GM12878 (cell line): ENCODE results near the gene RGS14.

ENCODE experiments used
- BACH1 ChIP-seq: fragments of 450-650 bp; IDR thresholded peaks from 2 replicates; pipeline ENCODE4 v1.6.1; 2017; ENCODE audit warnings: mild to moderate bottlenecking, borderline replicate concordance
- CHD2 ChIP-seq: IDR thresholded peaks from 2 replicates; pipeline ENCODE4 v1.6.1; 2011; ENCODE audit warnings: low read depth, low read length, improper control_type of control experiment, borderline replicate concordance
- CTCF ChIP-seq, 3 experiments: IDR thresholded peaks in 2 of 3; conservative IDR thresholded peaks in 1 of 3; 2 replicates each; pipeline ENCODE4 v1.5.1; 2011; ENCODE audit warnings: low read depth in 3 of 3, low read length in 3 of 3, mild to moderate bottlenecking in 3 of 3, control low read depth in 2 of 3, moderate library complexity in 2 of 3, inconsistent platforms in 1 of 3, mixed read lengths in 1 of 3; ENCODE audit not compliant: control insufficient read depth in 2 of 3, insufficient read depth in 1 of 3; ENCODE audit errors: extremely low read depth in 1 of 3
- JUNB ChIP-seq: IDR thresholded peaks from 2 replicates; pipeline ENCODE4 v1.6.1; 2016; ENCODE audit warnings: antibody characterized with exemption, mild to moderate bottlenecking
- POLR2A ChIP-seq: IDR thresholded peaks from 2 replicates; pipeline ENCODE4 v1.6.1; 2011; ENCODE audit warnings: low read depth, mild to moderate bottlenecking, low read length
- RB1 ChIP-seq: fragments of 450-650 bp; formaldehyde crosslinking; IDR thresholded peaks from 2 replicates; pipeline ENCODE4 v1.6.1; 2017; ENCODE audit warnings: mild to moderate bottlenecking, borderline replicate concordance
- USF1 ChIP-seq: IDR thresholded peaks from 2 replicates; pipeline ENCODE4 v1.6.1; 2011; ENCODE audit warnings: borderline replicate concordance, low read depth, mild to moderate bottlenecking, moderate library complexity, mixed read lengths, low read length; ENCODE audit not compliant: insufficient read depth; ENCODE audit errors: extremely low read length
- TF ChIP-seq, protein P1 (sequence below): IDR thresholded peaks from 2 replicates; pipeline ENCODE4 v1.6.1; 2012; ENCODE audit warnings: low read depth, low read length, improper control_type of control experiment
- TF ChIP-seq, protein P2 (sequence below): fragments of 450-650 bp; conservative IDR thresholded peaks from 2 replicates; pipeline ENCODE4 v1.6.1; 2017; ENCODE audit warnings: mild to moderate bottlenecking, moderate library complexity
- TF ChIP-seq, protein P3 (sequence below): IDR thresholded peaks from 2 replicates; pipeline ENCODE4 v1.6.1; 2011; ENCODE audit warnings: mild to moderate bottlenecking, low read depth, low read length, moderate library complexity; ENCODE audit not compliant: insufficient replicate concordance

DNA sequence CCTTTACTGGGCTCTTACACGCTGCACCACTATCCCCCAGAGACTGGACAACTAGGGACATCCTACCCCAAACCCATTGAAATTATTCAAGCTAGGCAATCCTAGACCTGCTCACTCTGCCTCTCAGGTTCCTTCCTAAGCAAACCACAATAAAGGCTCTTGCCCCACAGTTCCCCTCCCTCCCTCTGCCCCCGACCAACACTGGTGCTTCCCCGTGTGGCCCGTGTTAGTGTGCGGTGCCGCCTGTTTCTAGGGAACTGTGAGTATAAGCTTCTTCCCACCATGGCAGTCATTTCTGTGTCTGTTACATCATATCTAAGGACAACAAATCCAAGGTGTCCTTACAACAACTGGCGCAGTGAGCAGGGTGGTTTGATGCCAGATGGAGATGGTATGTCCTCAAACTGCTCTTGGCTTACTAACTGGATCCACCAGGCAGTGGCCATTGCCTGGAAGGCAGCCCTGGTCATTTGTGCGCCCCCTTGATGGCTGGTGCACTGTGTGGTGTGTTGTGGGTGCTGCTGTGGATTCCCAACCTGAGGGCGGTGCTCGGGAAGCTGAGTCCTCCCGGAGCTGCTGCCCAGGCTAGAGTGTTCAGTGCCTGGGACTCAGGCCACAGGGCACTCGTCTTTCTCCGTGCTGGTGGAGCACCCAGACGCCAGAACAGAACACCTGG lies 37.7 kb upstream of the RGS14 start:
- TF ChIP-seq, protein P1, sequence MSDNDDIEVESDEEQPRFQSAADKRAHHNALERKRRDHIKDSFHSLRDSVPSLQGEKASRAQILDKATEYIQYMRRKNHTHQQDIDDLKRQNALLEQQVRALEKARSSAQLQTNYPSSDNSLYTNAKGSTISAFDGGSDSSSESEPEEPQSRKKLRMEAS = no peak
- TF ChIP-seq JUNB (no peak), BACH1 (no peak), CTCF (IDR thresholded peaks at IDR 0.05 in 2 of 3, conservative IDR thresholded peaks at IDR 0.05 in 1 of 3; ENCODE audit: control insufficient read depth in 2 of 3, extremely low read depth in 1 of 3, insufficient read depth in 1 of 3, low read depth in 3 of 3, low read length in 3 of 3) (no peak), USF1 (no peak), POLR2A (no peak), RB1 (no peak), CHD2 (no peak)
- TF ChIP-seq, protein P2, sequence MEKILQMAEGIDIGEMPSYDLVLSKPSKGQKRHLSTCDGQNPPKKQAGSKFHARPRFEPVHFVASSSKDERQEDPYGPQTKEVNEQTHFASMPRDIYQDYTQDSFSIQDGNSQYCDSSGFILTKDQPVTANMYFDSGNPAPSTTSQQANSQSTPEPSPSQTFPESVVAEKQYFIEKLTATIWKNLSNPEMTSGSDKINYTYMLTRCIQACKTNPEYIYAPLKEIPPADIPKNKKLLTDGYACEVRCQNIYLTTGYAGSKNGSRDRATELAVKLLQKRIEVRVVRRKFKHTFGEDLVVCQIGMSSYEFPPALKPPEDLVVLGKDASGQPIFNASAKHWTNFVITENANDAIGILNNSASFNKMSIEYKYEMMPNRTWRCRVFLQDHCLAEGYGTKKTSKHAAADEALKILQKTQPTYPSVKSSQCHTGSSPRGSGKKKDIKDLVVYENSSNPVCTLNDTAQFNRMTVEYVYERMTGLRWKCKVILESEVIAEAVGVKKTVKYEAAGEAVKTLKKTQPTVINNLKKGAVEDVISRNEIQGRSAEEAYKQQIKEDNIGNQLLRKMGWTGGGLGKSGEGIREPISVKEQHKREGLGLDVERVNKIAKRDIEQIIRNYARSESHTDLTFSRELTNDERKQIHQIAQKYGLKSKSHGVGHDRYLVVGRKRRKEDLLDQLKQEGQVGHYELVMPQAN = no peak
- TF ChIP-seq, protein P3, sequence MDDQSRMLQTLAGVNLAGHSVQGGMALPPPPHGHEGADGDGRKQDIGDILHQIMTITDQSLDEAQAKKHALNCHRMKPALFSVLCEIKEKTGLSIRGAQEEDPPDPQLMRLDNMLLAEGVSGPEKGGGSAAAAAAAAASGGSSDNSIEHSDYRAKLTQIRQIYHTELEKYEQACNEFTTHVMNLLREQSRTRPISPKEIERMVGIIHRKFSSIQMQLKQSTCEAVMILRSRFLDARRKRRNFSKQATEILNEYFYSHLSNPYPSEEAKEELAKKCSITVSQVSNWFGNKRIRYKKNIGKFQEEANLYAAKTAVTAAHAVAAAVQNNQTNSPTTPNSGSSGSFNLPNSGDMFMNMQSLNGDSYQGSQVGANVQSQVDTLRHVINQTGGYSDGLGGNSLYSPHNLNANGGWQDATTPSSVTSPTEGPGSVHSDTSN = no peak
